GM18502 (cell line): Measurements from ENCODE around the gene COQ8B.
"Not testable (repeated sequence)": the region's sequence is repeated elsewhere in the genome, so short reads cannot be mapped to it uniquely, and the experiment has no call there.

Source experiments
- ATAC-seq: cut with Tn5 transposase; IDR thresholded peaks from one replicate; pipeline ENCODE4 v1.9.1; 2021; ENCODE audit warnings: mild to moderate bottlenecking; ENCODE audit not compliant: unreplicated experiment, poor library complexity

The COQ8B gene

GRCh38 chr19:40672573-40673299, 44.0 kb downstream of the COQ8B start:
- ATAC-seq: no peak

DNA sequence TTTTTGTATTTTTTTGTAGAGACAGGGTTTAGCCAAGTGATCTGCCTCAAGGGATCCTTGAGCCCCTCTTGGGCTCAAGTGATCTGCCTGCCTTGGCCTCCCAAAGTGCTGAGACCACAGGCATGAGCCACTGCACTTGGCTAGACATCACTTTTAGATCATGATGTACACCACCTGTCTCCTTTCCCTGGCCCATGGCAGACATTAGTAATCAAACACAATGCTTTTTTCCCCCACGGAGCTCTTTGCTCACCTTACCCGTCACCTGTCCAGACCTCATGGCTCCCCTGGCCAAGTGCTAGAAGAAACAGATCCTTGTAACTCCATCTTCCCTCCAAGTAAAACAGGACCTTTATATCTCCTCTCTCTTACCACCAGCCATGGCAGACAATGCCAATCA, 44.6 kb downstream of the COQ8B start:
- no peak for ATAC-seq

GRCh38 chr19:40671404-40671803, 45.3 kb downstream of the COQ8B start:
- no peak for ATAC-seq

GRCh38 chr19:40668991-40669614, 47.6 kb downstream of the COQ8B start:
- ATAC-seq: no peak

GRCh38 chr19:40667602-40668001, 49.1 kb downstream of the COQ8B start:
- no peak for ATAC-seq

DNA sequence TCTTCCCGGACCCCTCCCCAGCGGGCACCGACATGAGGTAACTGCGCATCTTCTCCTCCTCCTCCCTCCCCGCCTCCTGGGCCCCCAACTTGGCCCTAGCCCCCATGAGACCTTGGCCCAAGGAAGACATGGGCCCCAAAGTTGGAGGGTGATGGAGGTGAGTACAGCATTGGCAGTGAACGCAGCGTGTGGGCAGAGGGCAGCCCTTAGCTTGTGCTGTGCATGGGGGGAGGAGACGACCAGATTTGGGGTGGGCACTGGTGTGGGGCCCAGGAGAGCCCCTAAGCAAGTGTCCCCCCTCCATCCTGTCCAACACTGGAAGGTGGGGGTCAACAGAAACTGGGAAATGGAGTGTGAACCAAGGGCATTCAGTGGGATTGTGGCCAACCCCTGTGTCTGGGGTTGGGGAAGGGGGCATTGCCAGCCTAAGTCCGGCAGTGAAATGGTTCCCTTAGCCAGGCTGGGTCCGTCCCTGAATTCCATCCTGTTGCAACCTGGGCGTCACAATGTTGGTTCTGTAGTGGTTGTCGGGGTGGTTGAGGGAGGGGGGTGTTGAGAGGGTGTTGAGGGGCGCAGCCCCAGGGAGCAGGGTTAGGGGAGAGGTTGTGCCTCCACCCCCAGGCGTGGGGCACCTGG, 49.8 kb downstream of the COQ8B start:
- ATAC-seq: no peak

GRCh38 chr19:40663695-40664692, 52.7 kb downstream of the COQ8B start:
- ATAC-seq: no peak

DNA sequence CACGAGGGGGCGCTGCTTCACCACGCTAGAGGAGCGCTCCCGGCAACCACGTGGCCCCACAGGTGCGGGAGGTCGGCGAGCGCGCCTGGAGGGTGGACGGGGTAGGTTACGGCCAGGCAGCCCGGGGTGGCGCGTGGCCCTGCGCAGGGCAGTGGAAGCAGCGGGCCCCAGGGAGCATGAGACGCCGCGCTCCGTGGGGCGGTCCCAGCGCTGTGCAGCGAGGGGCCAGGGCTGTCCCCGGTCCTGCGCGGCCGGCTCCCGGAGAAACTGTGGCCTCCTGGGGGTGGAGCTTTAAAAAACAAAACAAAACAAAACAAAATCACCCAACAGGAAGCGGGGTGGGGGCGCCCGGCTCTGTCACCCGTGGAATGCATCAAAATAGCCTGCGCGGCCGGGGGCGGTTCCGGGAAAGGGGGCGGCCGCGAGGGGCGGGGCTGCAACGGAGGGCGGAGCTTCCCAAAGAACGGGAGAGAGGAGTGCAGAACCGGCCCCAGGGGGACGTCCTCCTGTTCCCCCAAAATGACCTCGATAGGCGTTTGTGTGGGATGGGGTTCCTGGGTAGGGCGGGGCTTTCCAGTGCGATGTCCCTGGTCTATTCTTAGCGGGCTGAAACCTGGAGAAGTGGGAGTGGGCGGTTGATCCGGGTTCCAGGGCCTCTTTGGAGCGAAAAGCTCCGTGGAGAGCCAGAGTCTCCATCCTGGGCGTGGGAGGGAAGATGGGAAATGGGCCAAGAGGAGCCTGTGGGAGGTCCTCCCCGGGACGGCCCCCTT, 53.6 kb downstream of the COQ8B start:
- ATAC-seq: peak; percentile 85

- ATAC-seq: no peak
Observed at GRCh38 chr19:40661616-40662015, 55.1 kb downstream of the COQ8B start.

DNA sequence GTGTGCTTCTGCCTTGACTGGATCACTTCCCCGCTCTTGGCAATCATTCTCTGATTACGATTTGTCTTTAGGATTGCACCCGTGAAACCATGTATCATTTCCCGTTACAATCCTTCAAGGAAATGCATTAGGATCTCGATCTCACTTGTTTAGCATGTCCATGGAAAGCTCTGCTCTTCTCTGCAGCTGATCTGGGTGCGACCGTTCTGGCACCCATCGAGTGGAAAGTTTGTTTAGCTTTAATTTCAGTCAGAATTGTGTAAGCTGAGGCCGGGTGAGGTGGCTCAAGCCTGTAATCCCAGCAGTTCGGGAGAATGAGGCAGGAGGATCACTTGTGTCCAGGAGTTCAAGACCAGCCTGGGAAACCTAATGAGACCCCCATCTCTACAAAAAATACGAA, 57.1 kb downstream of the COQ8B start:
- no peak for ATAC-seq

DNA sequence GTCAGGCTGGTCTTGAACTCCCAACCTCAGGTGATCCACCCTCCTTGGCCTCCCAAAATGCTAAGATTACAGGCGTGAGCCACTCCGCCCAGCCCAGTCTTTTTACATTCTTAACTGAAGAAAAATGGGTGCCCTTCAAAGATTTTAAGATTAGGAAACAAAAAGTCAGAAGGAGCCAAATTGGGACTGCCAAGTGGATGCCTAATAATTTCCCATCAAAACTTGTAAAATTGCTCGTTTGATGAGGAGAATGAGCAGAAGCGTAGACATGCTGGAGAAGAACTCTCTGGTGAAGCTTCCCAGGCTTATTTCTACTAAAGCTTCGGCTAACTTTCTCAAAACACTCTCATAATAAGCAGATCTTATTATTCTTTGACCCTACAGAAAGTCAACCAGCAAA, 57.6 kb downstream of the COQ8B start:
- ATAC-seq: no peak

DNA sequence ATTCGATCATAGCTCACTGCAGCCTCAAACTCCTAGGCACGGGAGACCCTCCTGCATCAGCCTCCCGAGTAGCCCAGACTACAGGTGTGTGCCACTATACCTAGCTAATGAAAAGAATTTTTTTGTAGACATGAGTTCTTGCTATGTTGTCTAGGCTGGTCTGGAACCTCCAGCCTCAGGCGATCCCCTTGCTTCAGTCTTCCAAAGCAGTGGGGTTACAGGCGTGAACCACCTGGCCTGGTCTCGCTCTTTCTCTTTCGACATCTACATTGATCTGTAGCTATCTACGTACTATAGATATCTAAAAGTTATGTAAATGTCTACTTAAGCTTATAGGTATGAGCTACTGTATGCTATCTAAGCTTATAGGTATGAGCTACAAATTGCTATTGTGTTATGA, 58.7 kb downstream of the COQ8B start:
- ATAC-seq: no peak

DNA sequence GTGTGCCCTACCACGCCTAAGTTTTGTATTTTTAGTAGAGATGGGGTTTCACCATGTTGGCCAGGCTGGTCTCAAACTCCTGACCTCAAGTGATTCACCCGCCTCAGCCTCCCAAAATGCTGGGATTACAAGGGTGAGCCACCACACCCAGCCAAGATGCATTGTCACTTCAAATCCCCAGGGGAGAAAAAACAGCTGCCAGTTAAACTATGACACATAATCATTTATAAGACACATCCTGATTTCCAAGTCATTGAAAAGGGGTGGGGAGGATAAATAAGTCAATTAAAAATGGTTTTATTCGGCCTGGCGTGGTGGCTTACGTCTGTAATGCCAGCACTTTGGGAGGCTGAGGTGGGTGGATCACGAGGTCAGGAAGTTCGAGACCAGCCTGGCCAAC, 61.0 kb downstream of the COQ8B start:
- ATAC-seq: not testable (repeated sequence)

DNA sequence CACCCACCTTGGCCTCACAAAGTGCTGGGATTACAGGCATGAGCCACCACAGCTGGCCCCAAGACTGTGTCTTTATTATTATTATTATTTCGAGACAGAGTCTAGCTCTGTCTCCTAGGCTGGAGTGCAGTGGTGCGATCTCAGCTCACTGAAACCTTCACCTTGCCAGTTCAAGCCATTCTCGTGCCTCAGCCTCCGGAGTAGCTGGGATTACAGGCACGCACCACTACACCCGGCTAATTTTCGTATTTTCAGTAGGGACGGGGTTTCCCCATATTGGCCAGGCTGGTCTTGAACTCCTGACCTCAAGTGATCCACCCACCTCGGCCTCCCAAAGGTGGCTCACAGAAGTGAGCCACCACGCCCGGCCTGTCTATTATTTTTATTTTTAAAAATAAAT, 64.4 kb downstream of the COQ8B start:
- not testable (repeated sequence) for ATAC-seq

DNA sequence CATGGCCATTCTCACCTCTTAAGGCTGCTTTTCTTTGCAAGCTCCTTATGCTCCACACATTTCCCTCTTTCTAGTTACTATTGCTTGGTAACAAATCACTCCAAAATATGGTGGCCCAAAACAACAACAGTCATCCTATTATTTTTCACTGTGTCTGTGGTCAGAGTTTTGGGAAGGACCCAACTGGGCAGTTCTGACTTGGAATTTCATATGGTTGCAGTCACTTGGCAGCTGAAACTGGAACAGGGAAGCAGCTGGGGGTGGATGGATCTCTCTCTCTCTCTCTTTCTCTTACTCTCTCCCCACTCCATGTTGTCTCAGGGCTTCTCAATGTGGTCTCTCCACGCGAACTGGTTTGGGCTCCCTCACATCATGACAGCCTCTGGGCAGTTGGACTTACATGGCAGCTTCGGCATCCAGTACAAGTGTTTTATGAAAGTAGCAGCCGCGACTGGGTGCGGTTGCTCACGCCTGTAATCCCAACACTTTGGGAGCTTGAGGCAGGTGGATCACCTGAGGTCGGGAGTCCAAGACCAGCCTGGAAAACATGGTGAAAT, 65.9 kb downstream of the COQ8B start:
- no peak for ATAC-seq

DNA sequence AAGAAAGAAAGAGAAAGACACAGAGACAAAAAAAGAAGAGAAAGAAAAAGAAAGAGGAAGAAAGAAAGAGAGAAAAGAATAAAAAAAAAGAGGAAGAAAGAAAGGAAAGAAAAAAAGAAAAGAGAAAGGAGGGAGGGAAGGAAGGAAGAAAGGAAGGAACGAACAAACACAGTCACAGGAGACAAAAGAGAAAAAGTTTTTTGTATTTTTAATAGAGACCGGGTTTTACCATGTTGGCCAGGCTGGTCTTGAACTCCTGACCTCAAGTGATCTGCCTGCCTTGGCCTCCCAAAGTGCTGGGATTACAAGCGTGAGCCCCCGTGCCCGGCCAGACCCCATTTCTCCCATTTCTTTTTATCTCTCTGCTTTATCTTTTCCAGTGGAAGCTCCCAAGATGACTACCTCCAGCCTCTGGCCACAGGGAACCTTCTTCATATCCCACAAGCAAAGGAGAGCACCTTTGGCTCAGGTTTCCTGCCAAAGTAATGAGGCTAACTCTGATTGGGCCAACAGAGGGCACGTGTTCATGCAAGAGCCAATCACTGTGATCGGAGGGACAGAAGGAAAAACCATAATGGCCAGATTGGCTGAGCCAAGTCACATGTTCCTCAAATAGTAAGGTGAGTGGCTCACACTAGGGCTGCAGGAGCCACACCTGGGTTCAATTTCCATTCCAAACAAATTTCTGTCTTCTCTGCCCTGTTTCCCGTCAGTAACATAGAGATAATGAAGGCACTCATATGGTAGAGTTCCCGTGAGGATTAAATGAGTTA, 66.6 kb downstream of the COQ8B start:
- not testable (repeated sequence) for ATAC-seq

DNA sequence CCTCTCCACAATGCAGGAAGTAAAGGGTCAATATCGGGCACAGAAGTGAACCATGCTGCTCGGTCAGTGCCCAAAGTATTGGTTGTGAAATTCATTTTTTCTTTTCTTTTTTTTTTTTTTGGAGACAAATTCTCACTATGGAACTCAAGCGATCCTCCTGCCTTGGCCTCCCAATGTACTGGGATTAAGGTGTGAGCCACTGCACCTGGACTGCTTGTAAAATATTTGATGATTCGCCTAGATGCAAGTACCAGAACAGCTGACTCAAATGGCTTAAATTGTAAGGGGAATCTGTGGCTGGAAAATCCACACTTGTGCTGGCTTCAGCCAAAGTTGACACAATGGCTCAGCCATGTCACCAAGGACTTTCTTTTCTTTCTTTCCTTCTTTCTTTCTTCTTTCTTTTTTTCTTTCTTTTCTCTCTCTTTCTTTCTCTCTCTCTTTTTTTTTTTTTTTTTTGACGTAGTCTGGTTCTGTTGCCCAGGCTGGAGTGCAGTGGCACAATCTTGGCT, 69.9 kb downstream of the COQ8B start:
- no peak for ATAC-seq

GRCh38 chr19:40642757-40643305, 73.9 kb downstream of the COQ8B start:
- ATAC-seq: no peak
